ENCODE measurements around the gene COPS9.

DNA sequence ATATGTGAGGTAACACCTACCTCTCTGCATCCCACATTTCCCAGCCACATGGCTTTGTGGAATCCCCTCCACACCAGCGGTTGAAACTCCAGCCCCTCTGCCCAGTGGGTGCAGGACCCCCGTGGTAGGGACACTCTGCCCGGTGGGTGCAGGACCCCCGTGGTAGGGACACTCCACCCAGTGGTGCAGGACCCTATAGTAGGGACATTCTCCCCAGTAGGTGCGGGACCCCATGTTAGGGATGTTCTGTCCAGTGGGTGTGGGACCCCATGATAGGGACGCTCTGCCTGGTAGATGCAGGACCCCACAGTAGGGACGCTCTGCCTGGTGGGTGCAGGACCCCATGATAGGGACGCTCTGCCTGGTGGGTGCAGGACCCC is 11.5 kb downstream of the COPS9 start:
- TF ChIP-seq, protein P1, sequence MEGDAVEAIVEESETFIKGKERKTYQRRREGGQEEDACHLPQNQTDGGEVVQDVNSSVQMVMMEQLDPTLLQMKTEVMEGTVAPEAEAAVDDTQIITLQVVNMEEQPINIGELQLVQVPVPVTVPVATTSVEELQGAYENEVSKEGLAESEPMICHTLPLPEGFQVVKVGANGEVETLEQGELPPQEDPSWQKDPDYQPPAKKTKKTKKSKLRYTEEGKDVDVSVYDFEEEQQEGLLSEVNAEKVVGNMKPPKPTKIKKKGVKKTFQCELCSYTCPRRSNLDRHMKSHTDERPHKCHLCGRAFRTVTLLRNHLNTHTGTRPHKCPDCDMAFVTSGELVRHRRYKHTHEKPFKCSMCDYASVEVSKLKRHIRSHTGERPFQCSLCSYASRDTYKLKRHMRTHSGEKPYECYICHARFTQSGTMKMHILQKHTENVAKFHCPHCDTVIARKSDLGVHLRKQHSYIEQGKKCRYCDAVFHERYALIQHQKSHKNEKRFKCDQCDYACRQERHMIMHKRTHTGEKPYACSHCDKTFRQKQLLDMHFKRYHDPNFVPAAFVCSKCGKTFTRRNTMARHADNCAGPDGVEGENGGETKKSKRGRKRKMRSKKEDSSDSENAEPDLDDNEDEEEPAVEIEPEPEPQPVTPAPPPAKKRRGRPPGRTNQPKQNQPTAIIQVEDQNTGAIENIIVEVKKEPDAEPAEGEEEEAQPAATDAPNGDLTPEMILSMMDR (IDR thresholded peaks at IDR 0.05; ENCODE audit: low read depth, low read length): no peak
- no peak for TF ChIP-seq EZH2phosphoT487 (IDR thresholded peaks at IDR 0.05; ENCODE audit: low read depth)
